Right atrium auricular region (tissue), 2 donors: ENCODE measurements around the gene MGMT. TPM values are rescaled to one million over a fixed set of nuclear protein-coding genes. Genes with fewer than 3 reads are reported as not detected.

Experiments used
- DNase-seq: peaks from one replicate; pipeline ENCODE4 v3.0.0-alpha.2; 2019; ENCODE audit warnings: low spot score
- H3K27ac ChIP-seq, 2 donors: fragments of 200-600 bp; sonication (generic); 1 replicate in 1 of 2; 2 replicates in 1 of 2; pipeline ENCODE4 v1.5.1; 2016 to 2019
- H3K27me3 ChIP-seq, 2 donors: fragments of 200-600 bp; sonication (generic); one replicate each; pipeline versions ENCODE4 v1.5.1 to v1.6.0; 2017 to 2019
- H3K36me3 ChIP-seq: fragments of 200-600 bp; sonication (generic); one replicate; pipeline ENCODE4 v1.5.1; 2016
- H3K4me1 ChIP-seq, 2 donors: fragments of 200-600 bp; sonication (generic); one replicate each; pipeline versions ENCODE4 v1.5.1 to v1.6.0; 2017 to 2019
- H3K4me3 ChIP-seq, 2 donors: fragments of 200-600 bp; sonication (generic); 1 replicate in 1 of 2; 2 replicates in 1 of 2; pipeline ENCODE4 v1.5.1; 2017 to 2019; ENCODE audit warnings: mild to moderate bottlenecking in 1 of 2, moderate library complexity in 1 of 2
- H3K9me3 ChIP-seq, 2 donors: fragments of 200-600 bp; sonication (generic); one replicate each; pipeline ENCODE4 v1.5.1; 2019
- total RNA-seq, 2 donors: library from RNA; depleted of rRNA; stranded (reverse); fragments of >200 nt; gene quantifications; one replicate each; pipeline ENCODE4 v1.1.0, GENCODE V29; 2016
- TF ChIP-seq, protein P1 (sequence below), 2 donors: fragments of 200-600 bp; sonication (generic); IDR thresholded peaks; one replicate each; pipeline ENCODE4 v1.5.1; 2019; ENCODE audit warnings: antibody characterized with exemption in 2 of 2

Gene MGMT
- total RNA-seq, 2 donors from 2014 or later, result 18.2 to 19.2 TPM

DNA sequence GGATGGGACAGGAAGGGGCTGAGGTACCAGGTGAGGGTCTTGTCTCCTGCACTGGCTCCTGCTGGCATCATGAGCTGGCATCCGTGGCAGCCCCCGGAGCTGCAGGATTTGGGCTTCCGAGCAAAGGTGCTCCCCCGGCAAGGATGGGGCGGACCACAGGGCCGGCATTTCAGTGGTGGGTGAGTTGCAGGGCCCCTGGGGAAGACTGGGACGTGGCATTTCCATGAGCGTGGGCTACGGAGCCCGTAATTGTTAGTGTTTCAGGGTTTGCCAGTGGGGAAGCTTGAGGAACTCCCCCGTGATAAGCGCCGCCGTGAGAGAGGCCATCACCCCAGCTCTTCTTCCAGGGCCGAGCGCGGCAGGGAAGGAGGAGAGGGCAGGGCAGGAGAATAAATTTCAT lies 235.6 kb downstream of the MGMT start:
- no peaks in the 10 kb centered on the region for H3K36me3 ChIP-seq
- DNase-seq, result no peak
- TF ChIP-seq, protein P1, sequence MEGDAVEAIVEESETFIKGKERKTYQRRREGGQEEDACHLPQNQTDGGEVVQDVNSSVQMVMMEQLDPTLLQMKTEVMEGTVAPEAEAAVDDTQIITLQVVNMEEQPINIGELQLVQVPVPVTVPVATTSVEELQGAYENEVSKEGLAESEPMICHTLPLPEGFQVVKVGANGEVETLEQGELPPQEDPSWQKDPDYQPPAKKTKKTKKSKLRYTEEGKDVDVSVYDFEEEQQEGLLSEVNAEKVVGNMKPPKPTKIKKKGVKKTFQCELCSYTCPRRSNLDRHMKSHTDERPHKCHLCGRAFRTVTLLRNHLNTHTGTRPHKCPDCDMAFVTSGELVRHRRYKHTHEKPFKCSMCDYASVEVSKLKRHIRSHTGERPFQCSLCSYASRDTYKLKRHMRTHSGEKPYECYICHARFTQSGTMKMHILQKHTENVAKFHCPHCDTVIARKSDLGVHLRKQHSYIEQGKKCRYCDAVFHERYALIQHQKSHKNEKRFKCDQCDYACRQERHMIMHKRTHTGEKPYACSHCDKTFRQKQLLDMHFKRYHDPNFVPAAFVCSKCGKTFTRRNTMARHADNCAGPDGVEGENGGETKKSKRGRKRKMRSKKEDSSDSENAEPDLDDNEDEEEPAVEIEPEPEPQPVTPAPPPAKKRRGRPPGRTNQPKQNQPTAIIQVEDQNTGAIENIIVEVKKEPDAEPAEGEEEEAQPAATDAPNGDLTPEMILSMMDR (IDR thresholded peaks at IDR 0.05), result no peak
- H3K27ac ChIP-seq, result no peak overlapping the region
- no peak overlapping the region for H3K4me3 ChIP-seq
- peaks cover 0 to 2% of the 10 kb centered on the region in 2 donors for H3K4me1 ChIP-seq
- no peaks in the 10 kb centered on the region for H3K9me3 ChIP-seq
- H3K27me3 ChIP-seq, result no peaks in the 10 kb centered on the region

- H3K36me3 ChIP-seq, result no peaks in the 10 kb centered on the region
- H3K4me3 ChIP-seq, result no peak overlapping the region
- peaks cover 0 to 11% of the 10 kb centered on the region in 2 donors for H3K4me1 ChIP-seq
- DNase-seq, result no peak
- TF ChIP-seq, protein P1 (IDR thresholded peaks at IDR 0.05), result no peak
- no peak overlapping the region for H3K27ac ChIP-seq
- no peaks in the 10 kb centered on the region for H3K27me3 ChIP-seq
- H3K9me3 ChIP-seq, result no peaks in the 10 kb centered on the region
Measured at GRCh38 chr10:129703287-129704137, 236.5 kb downstream of the MGMT start.

DNA sequence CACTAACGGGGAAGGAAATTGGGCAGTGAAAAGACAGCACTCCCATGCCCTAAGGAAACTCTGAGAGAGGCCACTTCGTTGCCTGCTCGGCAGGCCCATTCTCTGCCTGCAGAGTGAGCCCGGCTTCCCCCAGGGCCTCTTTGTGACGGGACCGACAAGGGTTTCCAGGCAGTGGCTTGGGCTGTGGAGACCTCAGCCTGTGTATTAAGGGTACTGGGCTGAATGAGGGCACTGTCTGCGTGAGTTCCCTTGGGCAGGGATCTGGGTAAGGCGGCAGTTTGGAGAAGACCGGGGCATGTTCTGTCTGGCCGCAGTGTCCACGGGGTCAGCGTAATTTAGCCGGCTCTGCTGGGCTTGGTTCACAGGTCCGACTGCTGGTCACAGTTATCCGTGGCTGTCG lies 237.2 kb downstream of the MGMT start:
- Histone ChIP-seq H3K36me3 (no peaks in the 10 kb centered on the region), H3K27me3 (no peaks in the 10 kb centered on the region), H3K27ac (no peak overlapping the region), H3K4me3 (no peak overlapping the region), H3K4me1 (peaks cover 0 to 11% of the 10 kb centered on the region in 2 donors), H3K9me3 (no peaks in the 10 kb centered on the region)
- TF ChIP-seq, protein P1 (IDR thresholded peaks at IDR 0.05), result no peak
- DNase-seq, result no peak

GRCh38 chr10:129704786-129705525 lies 237.9 kb downstream of the MGMT start:
- TF ChIP-seq, protein P1 (IDR thresholded peaks at IDR 0.05), result no peak
- no peaks in the 10 kb centered on the region for H3K9me3 ChIP-seq

DNA sequence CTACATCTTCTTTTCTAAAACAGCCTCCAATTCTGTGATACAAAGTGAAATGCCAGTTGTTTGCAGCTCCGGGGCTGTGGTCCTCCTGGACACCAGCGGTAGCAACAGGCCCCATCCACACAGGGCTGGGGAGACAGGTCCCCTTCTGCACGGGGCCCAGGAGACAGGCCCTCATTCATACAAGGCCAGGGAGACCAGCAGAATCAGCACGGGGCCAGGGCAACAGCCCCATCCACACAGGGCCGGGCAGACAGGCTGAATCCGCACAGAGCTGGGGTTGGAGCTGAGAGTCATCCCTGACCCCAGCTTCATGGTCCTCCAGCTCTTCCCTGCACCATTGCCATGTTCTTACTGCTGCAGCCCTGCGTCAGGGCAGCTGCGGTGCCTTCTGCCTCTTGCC lies 238.6 kb downstream of the MGMT start:
- H3K27me3 ChIP-seq, result no peaks in the 10 kb centered on the region

More at GRCh38 chr10:129704786-129705525, 237.9 kb downstream of the MGMT start:
- DNase-seq, result no peak
- Histone ChIP-seq H3K4me1 (peaks cover 0 to 11% of the 10 kb centered on the region in 2 donors), H3K27ac (no peak overlapping the region), H3K27me3 (no peaks in the 10 kb centered on the region), H3K4me3 (no peak overlapping the region), H3K36me3 (no peaks in the 10 kb centered on the region)

More for the DNA sequence above, 238.6 kb downstream of the MGMT start:
- DNase-seq, result no peak
- H3K9me3 ChIP-seq, result no peaks in the 10 kb centered on the region
- no peak overlapping the region for H3K4me3 ChIP-seq
- peaks cover 0 to 11% of the 10 kb centered on the region in 2 donors for H3K4me1 ChIP-seq
- TF ChIP-seq, protein P1 (IDR thresholded peaks at IDR 0.05), result no peak
- H3K36me3 ChIP-seq, result no peaks in the 10 kb centered on the region
- no peak overlapping the region for H3K27ac ChIP-seq
